Liver (tissue), 9 donors: ENCODE results near the gene LCN10. TPM values are rescaled to one million over a fixed set of nuclear protein-coding genes. Genes with fewer than 3 reads are reported as not detected.
A peak's percentile ranks its signal among the peaks of the same experiment; 100 is the strongest.
"Not testable (repeated sequence)": the region's sequence is repeated elsewhere in the genome, so short reads cannot be mapped to it uniquely, and the experiment has no call there.

Source experiments
- DNase-seq: peaks from one replicate; pipeline ENCODE4 v3.0.0-alpha.2; 2017; ENCODE audit warnings: low spot score
- H3K27ac ChIP-seq, 2 donors: one replicate each; pipeline ENCODE4 v1.7.0; 2013; ENCODE audit warnings: inconsistent platforms in 2 of 2, low read length in 2 of 2, control low read depth in 1 of 2, low read depth in 1 of 2, mild to moderate bottlenecking in 1 of 2
- H3K27me3 ChIP-seq, 4 donors: one replicate each; pipeline versions ENCODE4 v1.6.1 to v1.7.0; 2013; ENCODE audit warnings: low read length in 3 of 4, inconsistent platforms in 1 of 4, mild to moderate bottlenecking in 1 of 4, moderate library complexity in 1 of 4; ENCODE audit not compliant: control insufficient read depth in 4 of 4, insufficient read depth in 4 of 4
- H3K36me3 ChIP-seq, 4 donors: one replicate each; pipeline versions ENCODE4 v1.6.1 to v1.7.0; 2013; ENCODE audit warnings: low read length in 3 of 4, mild to moderate bottlenecking in 3 of 4, low read depth in 1 of 4, moderate library complexity in 1 of 4; ENCODE audit not compliant: control insufficient read depth in 4 of 4, insufficient read depth in 3 of 4
- H3K4me1 ChIP-seq, 4 donors: one replicate each; pipeline versions ENCODE4 v1.6.1 to v1.7.0; 2013; ENCODE audit warnings: low read length in 3 of 4, mild to moderate bottlenecking in 3 of 4, moderate library complexity in 1 of 4; ENCODE audit not compliant: control insufficient read depth in 4 of 4, insufficient read depth in 4 of 4
- H3K4me3 ChIP-seq, 3 donors: one replicate each; pipeline versions ENCODE4 v1.6.1 to v1.7.0; 2013; ENCODE audit warnings: low read length in 3 of 3, control low read depth in 1 of 3, low read depth in 1 of 3, mild to moderate bottlenecking in 1 of 3
- H3K9ac ChIP-seq, 2 donors: one replicate each; pipeline ENCODE4 v1.7.0; 2013; ENCODE audit warnings: low read length in 2 of 2, mild to moderate bottlenecking in 2 of 2, moderate library complexity in 2 of 2, control low read depth in 1 of 2, low read depth in 1 of 2
- H3K9me3 ChIP-seq, 4 donors: one replicate each; pipeline versions ENCODE4 v1.6.1 to v1.7.0; 2013; ENCODE audit warnings: low read length in 3 of 4; ENCODE audit not compliant: control insufficient read depth in 4 of 4
- EGR1 ChIP-seq, 2 donors: IDR thresholded peaks; 2 replicates each; pipeline ENCODE4 v1.6.1; 2016 to 2018; ENCODE audit warnings: antibody characterized with exemption in 2 of 2, low read depth in 2 of 2
- FOXA1 ChIP-seq: IDR thresholded peaks from 2 replicates; pipeline ENCODE4 v1.6.1; 2016; ENCODE audit warnings: antibody characterized with exemption
- HNF4A ChIP-seq, 2 donors: conservative IDR thresholded peaks; 2 replicates each; pipeline ENCODE4 v1.6.1; 2016; ENCODE audit warnings: antibody characterized with exemption in 2 of 2, mild to moderate bottlenecking in 2 of 2
- HNF4G ChIP-seq: IDR thresholded peaks from 2 replicates; pipeline ENCODE4 v1.6.1; 2016; ENCODE audit warnings: antibody characterized with exemption
- JUND ChIP-seq, 2 donors: IDR thresholded peaks; 2 replicates each; pipeline ENCODE4 v1.6.1; 2016; ENCODE audit warnings: antibody characterized with exemption in 2 of 2
- NR2F2 ChIP-seq: IDR thresholded peaks from 2 replicates; pipeline ENCODE4 v1.6.1; 2016; ENCODE audit warnings: antibody characterized with exemption
- RAD21 ChIP-seq, 2 donors: IDR thresholded peaks; 2 replicates each; pipeline ENCODE4 v1.6.1; 2016; ENCODE audit warnings: antibody characterized with exemption in 2 of 2, mild to moderate bottlenecking in 2 of 2
- RXRA ChIP-seq, 2 donors: IDR thresholded peaks; 2 replicates each; pipeline ENCODE4 v1.6.1; 2017 to 2018; ENCODE audit warnings: antibody characterized with exemption in 2 of 2, mild to moderate bottlenecking in 1 of 2
- SP1 ChIP-seq: IDR thresholded peaks from 2 replicates; pipeline ENCODE4 v1.6.1; 2018; ENCODE audit warnings: antibody characterized with exemption, mild to moderate bottlenecking
- TAF1 ChIP-seq: conservative IDR thresholded peaks from 2 replicates; pipeline ENCODE4 v1.6.1; 2016; ENCODE audit warnings: antibody characterized with exemption, mild to moderate bottlenecking
- YY1 ChIP-seq: IDR thresholded peaks from 2 replicates; pipeline ENCODE4 v1.6.1; 2016; ENCODE audit warnings: antibody characterized with exemption, mild to moderate bottlenecking
- WGBS: extraction: QIAGEN DNeasy Blood & Tissue Kit; methylation state at CpG from one replicate; pipeline ENCODE4 v1.1.7; 2013; 5-methylcytosine and 5-hydroxymethylcytosine counted together
- polyA plus RNA-seq, 2 donors: library from polyadenylated mRNA; stranded (reverse) in 1 of 2; unstranded in 1 of 2; fragments of 200-250 nt in 1 of 2; fragments of >200 nt in 1 of 2; fragmentation: Nextera tagmentation in 1 of 2; extraction: Ambion mirVana in 1 of 2; gene quantifications; one replicate each; pipeline versions ENCODE4 v1.2.1 to v1.2.3, GENCODE V29; 2013 to 2015
- total RNA-seq, 2 donors: library from RNA; depleted of rRNA; stranded (reverse); fragments of >200 nt; gene quantifications; one replicate each; pipeline ENCODE4 v1.2.3, GENCODE V29; 2014
- TF ChIP-seq, protein P1 (sequence below): IDR thresholded peaks from 2 replicates; pipeline ENCODE4 v1.6.1; 2016; ENCODE audit warnings: antibody characterized with exemption, mild to moderate bottlenecking
- TF ChIP-seq, protein P2 (sequence below): fragments of 150-350 bp; IDR thresholded peaks from 2 replicates; pipeline ENCODE4 v1.5.1; 2017; ENCODE audit warnings: improper control_type of control experiment, low read depth, low read length; ENCODE audit not compliant: missing input control
- TF ChIP-seq, protein P3 (sequence below): IDR thresholded peaks from 2 replicates; pipeline ENCODE4 v1.6.1; 2016; ENCODE audit warnings: antibody characterized with exemption
- TF ChIP-seq, protein P4 (sequence below): IDR thresholded peaks from 2 replicates; pipeline ENCODE4 v1.6.1; 2016; ENCODE audit warnings: antibody characterized with exemption
- TF ChIP-seq, protein P5 (sequence below): IDR thresholded peaks from 2 replicates; pipeline ENCODE4 v1.6.1; 2016; ENCODE audit warnings: antibody characterized with exemption
- donor health status: healthy.
- donor health status: healthy.
- donor health status: healthy.
- donor health status: healthy.
- donor health status: healthy.

Gene LCN10
- total and polyA plus RNA-seq, 4 donors = 0.08 to 0.14 (median 0.11) TPM

DNA sequence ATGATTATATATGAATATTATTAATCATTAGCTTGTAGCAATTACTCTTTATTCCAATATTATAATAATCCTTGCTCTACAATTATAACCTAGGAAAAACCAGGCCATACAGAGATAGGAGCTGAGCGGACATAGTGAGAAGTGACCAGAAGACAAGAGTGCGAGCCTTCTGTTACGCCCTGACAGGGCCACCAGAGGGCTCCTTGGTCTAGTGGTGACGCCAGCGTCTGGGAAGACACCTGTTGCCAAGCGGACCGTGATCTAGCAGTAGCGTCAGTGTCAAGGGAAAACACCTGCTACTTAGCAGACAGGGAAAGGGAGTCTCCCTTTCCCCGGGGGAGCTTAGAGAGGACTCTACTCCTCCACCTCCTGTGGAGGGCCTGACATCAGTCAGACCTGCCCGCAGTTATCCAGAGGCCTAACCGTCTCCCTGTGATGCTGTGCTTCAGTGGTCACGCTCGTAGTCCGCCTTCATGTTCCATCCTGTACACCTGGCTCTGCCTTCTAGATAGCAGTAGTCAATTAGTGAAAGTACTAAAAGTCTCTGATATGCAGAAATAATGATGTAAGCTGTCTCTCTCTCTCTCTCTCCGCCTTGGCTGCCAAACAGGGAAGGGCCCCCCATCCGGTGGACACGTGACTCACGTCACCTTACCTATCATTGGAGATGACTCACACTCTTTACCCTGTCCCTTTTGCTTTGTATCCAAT is 23.8 kb upstream of the LCN10 start:
- not testable (repeated sequence) for H3K9ac ChIP-seq, H3K4me1 ChIP-seq, H3K27me3 ChIP-seq, H3K4me3 ChIP-seq, H3K9me3 ChIP-seq, DNase-seq, H3K27ac ChIP-seq, H3K36me3 ChIP-seq
- TF ChIP-seq RAD21 (IDR thresholded peaks at IDR 0.05) = peak in 1 of 2 donors; percentile 52
- 48% methylated on average over 17 of the region's 18 CpGs for WGBS

GRCh38 chr9:136765745-136766409 is 23.1 kb upstream of the LCN10 start:
- DNase-seq, H3K4me1 ChIP-seq, H3K9ac ChIP-seq, H3K4me3 ChIP-seq, H3K9me3 ChIP-seq, H3K27me3 ChIP-seq, H3K36me3 ChIP-seq, H3K27ac ChIP-seq: not testable (repeated sequence)
- WGBS = 77% methylated on average over 14 of the region's 14 CpGs

- H3K4me3 ChIP-seq = no peak overlapping the region
- H3K4me1 ChIP-seq = no peaks in the 10 kb centered on the region
- H3K36me3 ChIP-seq = no peaks in the 10 kb centered on the region
- no peak for DNase-seq
- no peak overlapping the region for H3K9ac ChIP-seq
- H3K27me3 ChIP-seq = no peaks in the 10 kb centered on the region
- TF ChIP-seq EGR1 (IDR thresholded peaks at IDR 0.05; ENCODE audit: low read depth in 2 of 2) (no peak), NR2F2 (no peak), RAD21 (IDR thresholded peaks at IDR 0.05) (no peak), TAF1 (no peak), HNF4G (no peak), SP1 (no peak), RXRA (IDR thresholded peaks at IDR 0.05) (no peak), FOXA1 (no peak), YY1 (no peak), JUND (IDR thresholded peaks at IDR 0.05) (no peak), HNF4A (conservative IDR thresholded peaks at IDR 0.05) (no peak)
- TF ChIP-seq, protein P1, sequence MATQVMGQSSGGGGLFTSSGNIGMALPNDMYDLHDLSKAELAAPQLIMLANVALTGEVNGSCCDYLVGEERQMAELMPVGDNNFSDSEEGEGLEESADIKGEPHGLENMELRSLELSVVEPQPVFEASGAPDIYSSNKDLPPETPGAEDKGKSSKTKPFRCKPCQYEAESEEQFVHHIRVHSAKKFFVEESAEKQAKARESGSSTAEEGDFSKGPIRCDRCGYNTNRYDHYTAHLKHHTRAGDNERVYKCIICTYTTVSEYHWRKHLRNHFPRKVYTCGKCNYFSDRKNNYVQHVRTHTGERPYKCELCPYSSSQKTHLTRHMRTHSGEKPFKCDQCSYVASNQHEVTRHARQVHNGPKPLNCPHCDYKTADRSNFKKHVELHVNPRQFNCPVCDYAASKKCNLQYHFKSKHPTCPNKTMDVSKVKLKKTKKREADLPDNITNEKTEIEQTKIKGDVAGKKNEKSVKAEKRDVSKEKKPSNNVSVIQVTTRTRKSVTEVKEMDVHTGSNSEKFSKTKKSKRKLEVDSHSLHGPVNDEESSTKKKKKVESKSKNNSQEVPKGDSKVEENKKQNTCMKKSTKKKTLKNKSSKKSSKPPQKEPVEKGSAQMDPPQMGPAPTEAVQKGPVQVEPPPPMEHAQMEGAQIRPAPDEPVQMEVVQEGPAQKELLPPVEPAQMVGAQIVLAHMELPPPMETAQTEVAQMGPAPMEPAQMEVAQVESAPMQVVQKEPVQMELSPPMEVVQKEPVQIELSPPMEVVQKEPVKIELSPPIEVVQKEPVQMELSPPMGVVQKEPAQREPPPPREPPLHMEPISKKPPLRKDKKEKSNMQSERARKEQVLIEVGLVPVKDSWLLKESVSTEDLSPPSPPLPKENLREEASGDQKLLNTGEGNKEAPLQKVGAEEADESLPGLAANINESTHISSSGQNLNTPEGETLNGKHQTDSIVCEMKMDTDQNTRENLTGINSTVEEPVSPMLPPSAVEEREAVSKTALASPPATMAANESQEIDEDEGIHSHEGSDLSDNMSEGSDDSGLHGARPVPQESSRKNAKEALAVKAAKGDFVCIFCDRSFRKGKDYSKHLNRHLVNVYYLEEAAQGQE = no peak
- TF ChIP-seq, protein P2, sequence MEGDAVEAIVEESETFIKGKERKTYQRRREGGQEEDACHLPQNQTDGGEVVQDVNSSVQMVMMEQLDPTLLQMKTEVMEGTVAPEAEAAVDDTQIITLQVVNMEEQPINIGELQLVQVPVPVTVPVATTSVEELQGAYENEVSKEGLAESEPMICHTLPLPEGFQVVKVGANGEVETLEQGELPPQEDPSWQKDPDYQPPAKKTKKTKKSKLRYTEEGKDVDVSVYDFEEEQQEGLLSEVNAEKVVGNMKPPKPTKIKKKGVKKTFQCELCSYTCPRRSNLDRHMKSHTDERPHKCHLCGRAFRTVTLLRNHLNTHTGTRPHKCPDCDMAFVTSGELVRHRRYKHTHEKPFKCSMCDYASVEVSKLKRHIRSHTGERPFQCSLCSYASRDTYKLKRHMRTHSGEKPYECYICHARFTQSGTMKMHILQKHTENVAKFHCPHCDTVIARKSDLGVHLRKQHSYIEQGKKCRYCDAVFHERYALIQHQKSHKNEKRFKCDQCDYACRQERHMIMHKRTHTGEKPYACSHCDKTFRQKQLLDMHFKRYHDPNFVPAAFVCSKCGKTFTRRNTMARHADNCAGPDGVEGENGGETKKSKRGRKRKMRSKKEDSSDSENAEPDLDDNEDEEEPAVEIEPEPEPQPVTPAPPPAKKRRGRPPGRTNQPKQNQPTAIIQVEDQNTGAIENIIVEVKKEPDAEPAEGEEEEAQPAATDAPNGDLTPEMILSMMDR = no peak
- TF ChIP-seq, protein P3, sequence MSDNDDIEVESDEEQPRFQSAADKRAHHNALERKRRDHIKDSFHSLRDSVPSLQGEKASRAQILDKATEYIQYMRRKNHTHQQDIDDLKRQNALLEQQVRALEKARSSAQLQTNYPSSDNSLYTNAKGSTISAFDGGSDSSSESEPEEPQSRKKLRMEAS = no peak
- TF ChIP-seq, protein P4, sequence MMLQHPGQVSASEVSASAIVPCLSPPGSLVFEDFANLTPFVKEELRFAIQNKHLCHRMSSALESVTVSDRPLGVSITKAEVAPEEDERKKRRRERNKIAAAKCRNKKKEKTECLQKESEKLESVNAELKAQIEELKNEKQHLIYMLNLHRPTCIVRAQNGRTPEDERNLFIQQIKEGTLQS = no peak
- TF ChIP-seq, protein P5, sequence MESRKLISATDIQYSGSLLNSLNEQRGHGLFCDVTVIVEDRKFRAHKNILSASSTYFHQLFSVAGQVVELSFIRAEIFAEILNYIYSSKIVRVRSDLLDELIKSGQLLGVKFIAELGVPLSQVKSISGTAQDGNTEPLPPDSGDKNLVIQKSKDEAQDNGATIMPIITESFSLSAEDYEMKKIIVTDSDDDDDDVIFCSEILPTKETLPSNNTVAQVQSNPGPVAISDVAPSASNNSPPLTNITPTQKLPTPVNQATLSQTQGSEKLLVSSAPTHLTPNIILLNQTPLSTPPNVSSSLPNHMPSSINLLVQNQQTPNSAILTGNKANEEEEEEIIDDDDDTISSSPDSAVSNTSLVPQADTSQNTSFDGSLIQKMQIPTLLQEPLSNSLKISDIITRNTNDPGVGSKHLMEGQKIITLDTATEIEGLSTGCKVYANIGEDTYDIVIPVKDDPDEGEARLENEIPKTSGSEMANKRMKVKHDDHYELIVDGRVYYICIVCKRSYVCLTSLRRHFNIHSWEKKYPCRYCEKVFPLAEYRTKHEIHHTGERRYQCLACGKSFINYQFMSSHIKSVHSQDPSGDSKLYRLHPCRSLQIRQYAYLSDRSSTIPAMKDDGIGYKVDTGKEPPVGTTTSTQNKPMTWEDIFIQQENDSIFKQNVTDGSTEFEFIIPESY = no peak
- WGBS = 79% methylated on average over 14 of the region's 14 CpGs
- no peaks in the 10 kb centered on the region for H3K9me3 ChIP-seq
- H3K27ac ChIP-seq = no peak overlapping the region
These were observed 22.3 kb upstream of the LCN10 start for GRCh38 chr9:136765041-136765440.
